CD4-positive, CD25-positive, alpha-beta regulatory T cell (primary cell): ENCODE measurements around the gene ZNF280C. TPM values are rescaled to one million over a fixed set of nuclear protein-coding genes. Genes with fewer than 3 reads are reported as not detected.

Source experiments
- ATAC-seq, 2 donors: fragments of 150-1000 bp; cut with Tn5 transposase; one replicate each; pipeline ENCODE4 v1.10.0; 2021; ENCODE audit warnings: low read depth in 2 of 2, moderate number of reproducible peaks in 2 of 2, moderate library complexity in 1 of 2
- DNase-seq, 3 donors: peaks; one replicate each; pipeline versions ENCODE4 v3.0.0 to v3.0.0-alpha.2; 2012 to 2022; ENCODE audit warnings: mixed read lengths in 1 of 3
- H3K27ac ChIP-seq: one replicate; pipeline ENCODE4 v1.7.0; 2013; ENCODE audit warnings: mild to moderate bottlenecking, low read length; ENCODE audit not compliant: insufficient read depth, poor library complexity, severe bottlenecking
- H3K27me3 ChIP-seq: one replicate; pipeline ENCODE4 v1.7.0; 2013; ENCODE audit warnings: low read length; ENCODE audit not compliant: control insufficient read depth, insufficient read depth
- H3K36me3 ChIP-seq: one replicate; pipeline ENCODE4 v1.7.0; 2013; ENCODE audit warnings: mild to moderate bottlenecking, low read length, moderate library complexity; ENCODE audit not compliant: control insufficient read depth, insufficient read depth
- H3K4me1 ChIP-seq: 2 replicates; pipeline ENCODE4 v1.7.0; 2013; ENCODE audit warnings: mild to moderate bottlenecking, low read length; ENCODE audit not compliant: insufficient read depth, control insufficient read depth, poor library complexity, severe bottlenecking
- H3K4me3 ChIP-seq: one replicate; pipeline ENCODE4 v1.7.0; 2013; ENCODE audit warnings: low read depth, mild to moderate bottlenecking, low read length, moderate library complexity
- H3K9me3 ChIP-seq, 2 experiments: 1 replicate in 1 of 2; 2 replicates in 1 of 2; pipeline ENCODE4 v1.7.0; 2013; ENCODE audit warnings: low read length in 2 of 2, mild to moderate bottlenecking in 1 of 2, moderate library complexity in 1 of 2; ENCODE audit not compliant: control insufficient read depth in 2 of 2
- H3K27ac Mint-ChIP-seq, 3 donors: one replicate each; pipeline ENCODE4 v1.8.0; 2020 to 2022; ENCODE audit warnings: mild to moderate bottlenecking in 3 of 3, mixed read lengths in 3 of 3, moderate library complexity in 2 of 3
- H3K27me3 Mint-ChIP-seq: one replicate; pipeline ENCODE4 v1.8.0; 2022; ENCODE audit warnings: mild to moderate bottlenecking, mixed read lengths
- H3K36me3 Mint-ChIP-seq: one replicate; pipeline ENCODE4 v1.8.0; 2020; ENCODE audit warnings: mixed read lengths
- H3K4me1 Mint-ChIP-seq, 4 donors: one replicate each; pipeline ENCODE4 v1.8.0; 2020 to 2022; ENCODE audit warnings: mixed read lengths in 4 of 4, mild to moderate bottlenecking in 1 of 4
- H3K4me3 Mint-ChIP-seq, 4 donors: one replicate each; pipeline ENCODE4 v1.8.0; 2020 to 2022; ENCODE audit warnings: mild to moderate bottlenecking in 4 of 4, mixed read lengths in 4 of 4, moderate library complexity in 3 of 4
- H3K9me3 Mint-ChIP-seq, 7 donors: one replicate each; pipeline ENCODE4 v1.8.0; 2020 to 2022; ENCODE audit warnings: mixed read lengths in 7 of 7, mild to moderate bottlenecking in 3 of 7, moderate library complexity in 2 of 7
- polyA plus RNA-seq, 4 donors: library from polyadenylated mRNA; unstranded; fragments of 300-500 nt; fragmentation: Illumina TruSeq; gene quantifications; one replicate each; pipeline ENCODE4 v1.2.3, GENCODE V29; 2021
- total RNA-seq: library from RNA; stranded (reverse); gene quantifications from one replicate; pipeline ENCODE4 v1.2.3, GENCODE V29; 2022

ZNF280C gene, protein sequence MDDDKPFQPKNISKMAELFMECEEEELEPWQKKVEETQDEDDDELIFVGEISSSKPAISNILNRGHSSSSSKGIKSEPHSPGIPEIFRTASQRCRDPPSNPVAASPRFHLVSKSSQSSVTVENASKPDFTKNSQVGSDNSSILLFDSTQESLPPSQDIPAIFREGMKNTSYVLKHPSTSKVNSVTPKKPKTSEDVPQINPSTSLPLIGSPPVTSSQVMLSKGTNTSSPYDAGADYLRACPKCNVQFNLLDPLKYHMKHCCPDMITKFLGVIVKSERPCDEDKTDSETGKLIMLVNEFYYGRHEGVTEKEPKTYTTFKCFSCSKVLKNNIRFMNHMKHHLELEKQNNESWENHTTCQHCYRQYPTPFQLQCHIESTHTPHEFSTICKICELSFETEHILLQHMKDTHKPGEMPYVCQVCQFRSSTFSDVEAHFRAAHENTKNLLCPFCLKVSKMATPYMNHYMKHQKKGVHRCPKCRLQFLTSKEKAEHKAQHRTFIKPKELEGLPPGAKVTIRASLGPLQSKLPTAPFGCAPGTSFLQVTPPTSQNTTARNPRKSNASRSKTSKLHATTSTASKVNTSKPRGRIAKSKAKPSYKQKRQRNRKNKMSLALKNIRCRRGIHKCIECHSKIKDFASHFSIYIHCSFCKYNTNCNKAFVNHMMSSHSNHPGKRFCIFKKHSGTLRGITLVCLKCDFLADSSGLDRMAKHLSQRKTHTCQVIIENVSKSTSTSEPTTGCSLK
- total RNA-seq: 8.9 TPM
- polyA plus RNA-seq: 1 to 10 TPM; 3.0 to 5.1 (median 3.7) TPM

DNA sequence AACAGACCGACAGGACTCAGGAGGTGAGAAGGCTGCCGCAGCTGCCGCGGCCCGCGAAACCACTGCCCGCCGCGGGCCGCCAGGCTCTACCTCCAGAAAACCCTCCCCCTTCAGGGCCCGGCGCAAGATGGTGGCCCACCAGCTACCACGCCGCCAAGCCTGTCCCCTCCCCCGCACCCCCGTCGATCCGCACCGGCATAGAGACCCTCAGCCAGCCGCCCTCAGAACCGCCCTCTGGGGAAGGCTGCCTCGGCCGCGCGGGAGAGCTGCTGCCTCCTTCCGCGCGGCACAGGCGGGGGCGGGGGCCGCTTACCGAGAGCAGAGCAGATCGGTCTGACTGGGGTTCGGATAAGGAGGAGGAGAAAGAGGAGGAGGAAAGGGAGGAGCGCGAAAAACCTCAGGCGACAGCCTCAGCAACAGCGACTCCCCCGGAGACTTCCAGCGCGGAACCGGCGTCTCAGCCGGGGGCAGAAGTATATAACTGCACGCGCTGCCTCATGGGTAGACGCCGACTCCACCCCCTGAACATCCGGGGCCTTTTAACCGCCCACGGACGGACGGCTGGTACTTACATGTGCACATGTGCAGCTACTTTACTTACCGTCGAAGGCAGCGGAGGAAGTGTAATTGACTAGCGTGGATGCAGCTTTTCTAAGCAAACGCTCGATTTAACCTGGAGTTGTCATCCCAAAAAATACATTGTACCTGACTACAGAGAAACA is at the start of gene ZNF280C:
ZNF280C (minus strand) TSS at position 451 of the 722 bp plus-strand sequence. CDS start 8,450 bp downstream, outside the sequence.
- ATAC-seq (peak; percentile 93 to 95), DNase-seq (peak; percentile 78 to 95 (median 89))
- Mint-ChIP-seq H3K4me1 (peaks cover 0 to 27% (median 3%) of the 10 kb centered on the region in 4 donors), H3K27ac (peak within 1 kb of the TSS; percentile 80 to 90 (median 83)), H3K9me3 (peaks cover 0 to 4% (median 3%) of the 10 kb centered on the region in 7 donors), H3K4me3 (peak within 1 kb of the TSS; percentile 89 to 97 (median 94)), H3K27me3 (no peaks in the 10 kb centered on the region), H3K36me3 (peaks cover 3% of the 10 kb centered on the region)
- Histone ChIP-seq H3K36me3 (no peaks in the 10 kb centered on the region), H3K4me3 (peak within 1 kb of the TSS; percentile 93), H3K27me3 (no peaks in the 10 kb centered on the region), H3K27ac (peak within 1 kb of the TSS; percentile 75), H3K9me3 (no peaks in the 10 kb centered on the region), H3K4me1 (peaks cover 22% of the 10 kb centered on the region)

DNA sequence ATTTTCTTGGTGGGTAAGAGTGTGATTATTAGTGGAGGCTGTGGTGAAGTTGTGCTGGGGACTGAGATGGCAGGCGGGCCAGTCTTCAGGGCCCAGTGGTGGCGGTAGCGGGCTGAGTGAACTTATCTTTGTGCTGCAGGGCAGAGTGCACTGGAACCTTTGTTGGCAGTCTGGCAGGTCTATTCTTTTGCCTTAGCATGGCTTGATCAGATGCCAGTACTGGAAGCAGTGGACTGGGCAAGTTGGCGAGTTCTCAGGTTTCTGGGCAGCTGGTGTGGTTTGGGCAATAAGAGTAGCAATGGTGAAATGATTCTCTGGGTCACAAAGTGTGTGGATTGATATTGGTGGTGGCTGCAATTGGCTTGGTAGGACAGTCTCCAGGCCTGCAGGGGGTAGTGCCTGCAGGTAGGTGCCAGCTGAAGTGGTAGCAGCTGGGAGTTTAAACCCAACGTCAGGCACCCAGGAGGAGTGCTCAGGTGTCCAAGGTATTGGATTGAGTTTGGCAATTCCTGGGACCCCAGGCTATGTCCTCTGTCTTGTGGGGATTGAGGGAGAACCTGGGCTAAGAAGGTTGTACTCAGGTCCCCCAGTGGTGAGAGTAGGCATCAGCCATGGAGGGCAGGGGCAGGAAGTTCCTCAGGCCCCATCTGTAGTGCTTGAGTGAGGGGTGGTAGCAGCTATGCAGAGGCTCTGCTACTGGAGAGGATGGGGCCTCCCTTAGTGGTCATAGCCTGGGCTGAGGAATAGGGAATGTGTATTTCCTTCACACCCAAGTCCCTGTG is 36.1 kb upstream of the ZNF280C start:
- Histone ChIP-seq H3K27ac (no peak overlapping the region), H3K4me1 (no peaks in the 10 kb centered on the region), H3K36me3 (no peaks in the 10 kb centered on the region), H3K9me3 (no peaks in the 10 kb centered on the region), H3K27me3 (no peaks in the 10 kb centered on the region), H3K4me3 (no peak overlapping the region)
- ATAC-seq (no peak), DNase-seq (no peak)
- H3K36me3 Mint-ChIP-seq: no peaks in the 10 kb centered on the region
- H3K4me1 Mint-ChIP-seq: no peaks in the 10 kb centered on the region
- no peaks in the 10 kb centered on the region for H3K27me3 Mint-ChIP-seq
- H3K4me3 Mint-ChIP-seq: peak overlapping the region in 1 of 4 donors; percentile 59
- H3K27ac Mint-ChIP-seq: no peak overlapping the region
- peaks cover 0 to 6% (median 2%) of the 10 kb centered on the region in 7 donors for H3K9me3 Mint-ChIP-seq

GRCh38 chrX:130301977-130302376 is 33.3 kb upstream of the ZNF280C start:
- Histone ChIP-seq H3K27ac (no peak overlapping the region), H3K27me3 (no peaks in the 10 kb centered on the region), H3K4me1 (no peaks in the 10 kb centered on the region), H3K4me3 (no peak overlapping the region), H3K9me3 (no peaks in the 10 kb centered on the region), H3K36me3 (no peaks in the 10 kb centered on the region)
- DNase-seq (no peak), ATAC-seq (no peak)
- H3K27me3 Mint-ChIP-seq: peaks cover 8% of the 10 kb centered on the region
- H3K4me3 Mint-ChIP-seq: no peak overlapping the region
- no peaks in the 10 kb centered on the region for H3K4me1 Mint-ChIP-seq
- peaks cover 0 to 6% (median 2%) of the 10 kb centered on the region in 7 donors for H3K9me3 Mint-ChIP-seq
- H3K27ac Mint-ChIP-seq: no peak overlapping the region
- H3K36me3 Mint-ChIP-seq: no peaks in the 10 kb centered on the region

- H3K27me3 Mint-ChIP-seq: peaks cover 8% of the 10 kb centered on the region
- ATAC-seq (no peak), DNase-seq (no peak)
- Histone ChIP-seq H3K27me3 (no peaks in the 10 kb centered on the region), H3K36me3 (no peaks in the 10 kb centered on the region), H3K4me1 (no peaks in the 10 kb centered on the region), H3K27ac (no peak overlapping the region), H3K9me3 (no peaks in the 10 kb centered on the region), H3K4me3 (no peak overlapping the region)
- no peaks in the 10 kb centered on the region for H3K36me3 Mint-ChIP-seq
- H3K4me1 Mint-ChIP-seq: no peaks in the 10 kb centered on the region
- no peak overlapping the region for H3K4me3 Mint-ChIP-seq
- no peak overlapping the region for H3K27ac Mint-ChIP-seq
- peaks cover 0 to 6% (median 2%) of the 10 kb centered on the region in 7 donors for H3K9me3 Mint-ChIP-seq
These were observed 32.7 kb upstream of the ZNF280C start for GRCh38 chrX:130301405-130301804.

- H3K9me3 Mint-ChIP-seq: peaks cover 0 to 6% (median 2%) of the 10 kb centered on the region in 7 donors
- no peaks in the 10 kb centered on the region for H3K4me1 Mint-ChIP-seq
- ATAC-seq (no peak), DNase-seq (no peak)
- H3K36me3 Mint-ChIP-seq: no peaks in the 10 kb centered on the region
- no peaks in the 10 kb centered on the region for H3K27me3 ChIP-seq
- no peak overlapping the region for H3K4me3 Mint-ChIP-seq
- H3K36me3 ChIP-seq: no peaks in the 10 kb centered on the region
- no peak overlapping the region for H3K27ac Mint-ChIP-seq
- H3K4me1 ChIP-seq: no peaks in the 10 kb centered on the region
- H3K4me3 ChIP-seq: no peak overlapping the region
- peaks cover 16% of the 10 kb centered on the region for H3K27me3 Mint-ChIP-seq
- no peaks in the 10 kb centered on the region for H3K9me3 ChIP-seq
- H3K27ac ChIP-seq: no peak overlapping the region
These were observed 31.2 kb upstream of the ZNF280C start for GRCh38 chrX:130300010-130300282.

DNA sequence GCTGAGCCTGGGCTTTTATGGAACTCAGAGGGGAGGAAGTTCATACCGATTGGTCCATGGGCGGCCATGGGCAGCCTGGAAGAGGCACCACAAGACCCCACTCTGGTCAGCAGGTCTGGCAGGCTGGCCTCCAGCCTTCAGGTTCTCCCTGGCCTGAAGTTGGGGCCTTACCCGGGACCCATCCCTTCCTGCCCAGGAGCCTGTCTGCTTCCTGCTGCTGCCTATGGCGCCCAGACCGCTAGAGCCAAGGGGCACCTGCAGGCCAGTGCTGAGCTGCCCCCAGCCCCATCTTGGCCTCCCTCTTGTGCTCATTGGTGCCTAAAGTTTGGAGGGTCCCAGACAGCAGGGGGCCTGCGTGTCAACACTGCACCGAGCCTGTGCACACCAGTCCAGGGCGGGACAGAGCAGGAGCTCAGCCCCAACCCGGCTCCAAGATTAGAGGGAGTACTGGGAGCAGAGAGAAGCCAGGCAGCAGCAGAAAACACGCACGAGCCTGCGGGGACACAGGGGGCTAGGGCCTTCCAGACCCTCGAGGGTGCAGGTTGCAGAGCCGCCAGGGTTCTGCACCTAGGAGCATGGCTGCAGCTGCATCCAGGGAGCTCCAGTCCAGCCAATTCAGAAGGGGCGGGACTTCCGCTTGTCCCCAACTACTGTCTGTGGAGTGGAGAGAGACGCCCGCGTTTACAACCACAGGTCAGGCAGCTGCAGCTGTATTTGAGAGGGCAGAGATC is 30.7 kb upstream of the ZNF280C start:
- peaks cover 0 to 6% (median 2%) of the 10 kb centered on the region in 7 donors for H3K9me3 Mint-ChIP-seq
- H3K27ac Mint-ChIP-seq: no peak overlapping the region
- DNase-seq (no peak), ATAC-seq (no peak)
- Histone ChIP-seq H3K4me1 (no peaks in the 10 kb centered on the region), H3K27me3 (no peaks in the 10 kb centered on the region), H3K4me3 (no peak overlapping the region), H3K36me3 (no peaks in the 10 kb centered on the region), H3K27ac (no peak overlapping the region), H3K9me3 (no peaks in the 10 kb centered on the region)
- H3K27me3 Mint-ChIP-seq: peaks cover 18% of the 10 kb centered on the region
- no peak overlapping the region for H3K4me3 Mint-ChIP-seq
- no peaks in the 10 kb centered on the region for H3K36me3 Mint-ChIP-seq
- no peaks in the 10 kb centered on the region for H3K4me1 Mint-ChIP-seq

GRCh38 chrX:130296743-130297142 is 28.0 kb upstream of the ZNF280C start:
- H3K27me3 ChIP-seq: no peaks in the 10 kb centered on the region
- ATAC-seq: no peak
- H3K4me1 Mint-ChIP-seq: no peaks in the 10 kb centered on the region
- DNase-seq: no peak
- peaks cover 0 to 4% (median 0%) of the 10 kb centered on the region in 7 donors for H3K9me3 Mint-ChIP-seq
- no peak overlapping the region for H3K4me3 Mint-ChIP-seq
- H3K27ac ChIP-seq: no peak overlapping the region
- no peaks in the 10 kb centered on the region for H3K36me3 Mint-ChIP-seq
- peaks cover 22% of the 10 kb centered on the region for H3K27me3 Mint-ChIP-seq
- no peaks in the 10 kb centered on the region for H3K9me3 ChIP-seq
- H3K4me3 ChIP-seq: no peak overlapping the region
- H3K27ac Mint-ChIP-seq: no peak overlapping the region
- no peaks in the 10 kb centered on the region for H3K36me3 ChIP-seq
- H3K4me1 ChIP-seq: no peaks in the 10 kb centered on the region
